ENCODE results near the gene FBP2.
"Not testable (repeated sequence)": the region's sequence is repeated elsewhere in the genome, so short reads cannot be mapped to it uniquely, and the experiment has no call there.

The FBP2 gene

GRCh38 chr9:94586316-94586715 lies 7.3 kb downstream of the FBP2 start:
- no peaks in the 10 kb centered on the region for H3K36me3 ChIP-seq (ENCODE audit: control insufficient read depth, insufficient read depth, low read length)
- H3K4me1 ChIP-seq (ENCODE audit: control insufficient read depth, insufficient read depth, low read length): no peaks in the 10 kb centered on the region
- H3K4me3 ChIP-seq (ENCODE audit: low read depth, low read length): no peak overlapping the region
- H3K27me3 ChIP-seq (ENCODE audit: control insufficient read depth, insufficient read depth, low read length): no peaks in the 10 kb centered on the region
- no peak overlapping the region for H3K27ac ChIP-seq (ENCODE audit: low read depth, low read length)
- H3K9me3 ChIP-seq (ENCODE audit: control insufficient read depth, insufficient read depth, low read depth, low read length): no peaks in the 10 kb centered on the region
- H3K9ac ChIP-seq (ENCODE audit: low read length): no peak overlapping the region

GRCh38 chr9:94584555-94584954 lies 9.1 kb downstream of the FBP2 start:
- H3K9me3 ChIP-seq (ENCODE audit: control insufficient read depth, insufficient read depth, low read depth, low read length): 0 out of 2 replicates have a peak, but pooled peaks cover 2% of the 10 kb centered on the region
- no peaks in the 10 kb centered on the region for H3K36me3 ChIP-seq (ENCODE audit: control insufficient read depth, insufficient read depth, low read length)
- no peak overlapping the region for H3K27ac ChIP-seq (ENCODE audit: low read depth, low read length)
- no peak overlapping the region for H3K4me3 ChIP-seq (ENCODE audit: low read depth, low read length)
- no peaks in the 10 kb centered on the region for H3K4me1 ChIP-seq (ENCODE audit: control insufficient read depth, insufficient read depth, low read length)
- no peak overlapping the region for H3K9ac ChIP-seq (ENCODE audit: low read length)
- H3K27me3 ChIP-seq (ENCODE audit: control insufficient read depth, insufficient read depth, low read length): no peaks in the 10 kb centered on the region

- Histone ChIP-seq H3K4me1 (ENCODE audit: control insufficient read depth, insufficient read depth, low read length) (no peaks in the 10 kb centered on the region), H3K36me3 (ENCODE audit: control insufficient read depth, insufficient read depth, low read length) (no peaks in the 10 kb centered on the region), H3K27me3 (ENCODE audit: control insufficient read depth, insufficient read depth, low read length) (no peaks in the 10 kb centered on the region), H3K4me3 (ENCODE audit: low read depth, low read length) (no peak overlapping the region), H3K9ac (ENCODE audit: low read length) (no peak overlapping the region), H3K9me3 (ENCODE audit: control insufficient read depth, insufficient read depth, low read depth, low read length) (0 out of 2 replicates have a peak, but pooled peaks cover 2% of the 10 kb centered on the region), H3K27ac (ENCODE audit: low read depth, low read length) (no peak overlapping the region)
These were observed 11.9 kb downstream of the FBP2 start for GRCh38 chr9:94581728-94582127.

DNA sequence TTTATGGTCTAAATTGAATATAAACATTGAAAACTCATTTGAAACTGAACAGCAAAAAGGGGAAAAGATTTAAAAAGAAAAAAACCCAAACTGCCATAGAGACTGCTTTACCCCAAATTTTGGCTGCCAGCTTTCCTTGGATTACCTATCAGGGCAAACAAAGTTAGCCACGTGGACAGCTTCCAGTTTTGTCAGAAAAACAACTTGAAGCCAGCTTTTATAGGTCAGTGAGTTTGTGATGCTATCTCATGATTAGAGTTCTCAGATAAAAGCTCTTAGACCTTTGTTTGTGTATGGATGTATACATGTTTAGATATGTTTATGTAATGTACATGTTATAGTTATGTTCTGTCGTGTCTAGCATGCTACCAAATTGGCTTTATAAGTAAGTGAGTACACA lies 16.1 kb downstream of the FBP2 start:
- no peaks in the 10 kb centered on the region for H3K36me3 ChIP-seq (ENCODE audit: control insufficient read depth, insufficient read depth, low read length)
- H3K27ac ChIP-seq (ENCODE audit: low read depth, low read length): no peak overlapping the region
- H3K9me3 ChIP-seq (ENCODE audit: control insufficient read depth, insufficient read depth, low read depth, low read length): 0 out of 2 replicates have a peak, but pooled peaks cover 2% of the 10 kb centered on the region
- H3K27me3 ChIP-seq (ENCODE audit: control insufficient read depth, insufficient read depth, low read length): no peaks in the 10 kb centered on the region; the same call in 1 of the 2 replicates
- no peak overlapping the region for H3K4me3 ChIP-seq (ENCODE audit: low read depth, low read length)
- no peaks in the 10 kb centered on the region for H3K4me1 ChIP-seq (ENCODE audit: control insufficient read depth, insufficient read depth, low read length)
- no peak overlapping the region for H3K9ac ChIP-seq (ENCODE audit: low read length)

DNA sequence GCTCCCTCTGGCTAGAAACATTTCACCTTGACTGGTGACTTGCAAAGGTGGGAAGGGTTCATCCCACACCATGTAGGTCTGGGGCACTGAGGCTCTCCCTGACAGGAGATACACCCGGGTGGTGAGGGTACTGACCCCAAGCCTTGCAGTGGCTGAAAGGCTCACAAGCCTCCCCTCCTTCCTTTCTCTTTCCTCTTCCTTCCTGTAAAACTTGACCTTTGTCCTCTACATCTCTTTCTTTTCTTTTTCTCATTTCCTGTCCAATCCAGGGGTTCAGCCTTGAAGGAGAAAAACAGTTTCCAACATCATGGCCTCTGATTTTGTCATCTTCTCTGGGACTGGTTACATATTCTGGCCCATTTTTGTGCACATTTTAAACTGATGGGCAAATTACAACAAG lies 16.6 kb downstream of the FBP2 start:
- H3K4me3 ChIP-seq (ENCODE audit: low read depth, low read length): no peak overlapping the region

GRCh38 chr9:94576131-94576530 lies 17.5 kb downstream of the FBP2 start:
- H3K9ac ChIP-seq (ENCODE audit: low read length): no peak overlapping the region
- no peaks in the 10 kb centered on the region; the same call in 1 of the 2 replicates for H3K27me3 ChIP-seq (ENCODE audit: control insufficient read depth, insufficient read depth, low read length)
- no peaks in the 10 kb centered on the region for H3K36me3 ChIP-seq (ENCODE audit: control insufficient read depth, insufficient read depth, low read length)
- no peaks in the 10 kb centered on the region for H3K4me1 ChIP-seq (ENCODE audit: control insufficient read depth, insufficient read depth, low read length)
- no peak overlapping the region for H3K4me3 ChIP-seq (ENCODE audit: low read depth, low read length)
- H3K9me3 ChIP-seq (ENCODE audit: control insufficient read depth, insufficient read depth, low read depth, low read length): 0 out of 2 replicates have a peak, but pooled peaks cover 2% of the 10 kb centered on the region
- H3K27ac ChIP-seq (ENCODE audit: low read depth, low read length): no peak overlapping the region

More for the DNA sequence above, 16.6 kb downstream of the FBP2 start:
- no peak overlapping the region for H3K9ac ChIP-seq (ENCODE audit: low read length)
- H3K4me1 ChIP-seq (ENCODE audit: control insufficient read depth, insufficient read depth, low read length): no peaks in the 10 kb centered on the region
- no peaks in the 10 kb centered on the region; the same call in 1 of the 2 replicates for H3K27me3 ChIP-seq (ENCODE audit: control insufficient read depth, insufficient read depth, low read length)
- H3K36me3 ChIP-seq (ENCODE audit: control insufficient read depth, insufficient read depth, low read length): no peaks in the 10 kb centered on the region
- H3K27ac ChIP-seq (ENCODE audit: low read depth, low read length): no peak overlapping the region
- H3K9me3 ChIP-seq (ENCODE audit: control insufficient read depth, insufficient read depth, low read depth, low read length): 0 out of 2 replicates have a peak, but pooled peaks cover 2% of the 10 kb centered on the region

GRCh38 chr9:94568972-94569712 lies 24.5 kb downstream of the FBP2 start:
- no peak overlapping the region for H3K9ac ChIP-seq (ENCODE audit: low read length)
- H3K36me3 ChIP-seq (ENCODE audit: control insufficient read depth, insufficient read depth, low read length): no peaks in the 10 kb centered on the region; the same call in 1 of the 2 replicates
- peaks cover 3% of the 10 kb centered on the region; the same call in 1 of the 2 replicates for H3K9me3 ChIP-seq (ENCODE audit: control insufficient read depth, insufficient read depth, low read depth, low read length)
- peaks cover 5% of the 10 kb centered on the region; the same call in 1 of the 2 replicates for H3K4me1 ChIP-seq (ENCODE audit: control insufficient read depth, insufficient read depth, low read length)
- no peaks in the 10 kb centered on the region; the same call in 1 of the 2 replicates for H3K27me3 ChIP-seq (ENCODE audit: control insufficient read depth, insufficient read depth, low read length)
- no peak overlapping the region for H3K4me3 ChIP-seq (ENCODE audit: low read depth, low read length)
- H3K27ac ChIP-seq (ENCODE audit: low read depth, low read length): no peak overlapping the region

GRCh38 chr9:94568250-94568889 lies 25.3 kb downstream of the FBP2 start:
- H3K36me3 ChIP-seq (ENCODE audit: control insufficient read depth, insufficient read depth, low read length): no peaks in the 10 kb centered on the region; the same call in 1 of the 2 replicates
- H3K27ac ChIP-seq (ENCODE audit: low read depth, low read length): no peak overlapping the region
- H3K4me3 ChIP-seq (ENCODE audit: low read depth, low read length): no peak overlapping the region
- no peaks in the 10 kb centered on the region; the same call in 1 of the 2 replicates for H3K27me3 ChIP-seq (ENCODE audit: control insufficient read depth, insufficient read depth, low read length)
- peaks cover 5% of the 10 kb centered on the region; the same call in 1 of the 2 replicates for H3K4me1 ChIP-seq (ENCODE audit: control insufficient read depth, insufficient read depth, low read length)
- H3K9me3 ChIP-seq (ENCODE audit: control insufficient read depth, insufficient read depth, low read depth, low read length): peaks cover 3% of the 10 kb centered on the region; the same call in 1 of the 2 replicates
- H3K9ac ChIP-seq (ENCODE audit: low read length): no peak overlapping the region

DNA sequence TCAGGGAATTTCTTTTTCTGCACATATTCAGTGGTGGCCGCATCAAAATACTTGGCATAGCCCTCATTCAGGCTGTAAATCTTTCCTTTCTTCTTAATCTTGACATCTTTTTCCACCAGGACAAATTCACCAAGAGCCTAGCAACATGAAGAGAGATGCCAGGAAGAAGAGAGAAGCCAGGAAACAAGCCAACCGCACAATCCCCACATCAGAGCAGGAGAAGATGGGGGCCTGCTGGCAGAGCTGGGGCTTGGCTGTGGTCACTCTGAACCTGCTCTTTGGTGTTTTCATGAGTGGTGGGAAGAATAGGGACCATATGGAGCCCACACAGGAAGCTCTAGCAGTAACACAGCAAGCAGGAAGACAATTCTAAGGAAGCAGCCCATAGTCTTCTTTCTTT lies 26.4 kb downstream of the FBP2 start:
- H3K36me3 ChIP-seq (ENCODE audit: control insufficient read depth, insufficient read depth, low read length): peaks cover 4% of the 10 kb centered on the region; the same call in 1 of the 2 replicates
- no peaks in the 10 kb centered on the region for H3K27me3 ChIP-seq (ENCODE audit: control insufficient read depth, insufficient read depth, low read length)
- H3K9ac ChIP-seq (ENCODE audit: low read length): no peak overlapping the region
- H3K4me3 ChIP-seq (ENCODE audit: low read depth, low read length): no peak overlapping the region
- H3K4me1 ChIP-seq (ENCODE audit: control insufficient read depth, insufficient read depth, low read length): peaks cover 5% of the 10 kb centered on the region; the same call in 1 of the 2 replicates
- H3K27ac ChIP-seq (ENCODE audit: low read depth, low read length): no peak overlapping the region
- peaks cover 3% of the 10 kb centered on the region; the same call in 1 of the 2 replicates for H3K9me3 ChIP-seq (ENCODE audit: control insufficient read depth, insufficient read depth, low read depth, low read length)

GRCh38 chr9:94566550-94566949 lies 27.1 kb downstream of the FBP2 start:
- Histone ChIP-seq H3K4me1 (ENCODE audit: control insufficient read depth, insufficient read depth, low read length) (peaks cover 5% of the 10 kb centered on the region; the same call in 1 of the 2 replicates), H3K9me3 (ENCODE audit: control insufficient read depth, insufficient read depth, low read depth, low read length) (peaks cover 3% of the 10 kb centered on the region; the same call in 1 of the 2 replicates), H3K27me3 (ENCODE audit: control insufficient read depth, insufficient read depth, low read length) (no peaks in the 10 kb centered on the region), H3K4me3 (ENCODE audit: low read depth, low read length) (no peak overlapping the region), H3K9ac (ENCODE audit: low read length) (no peak overlapping the region), H3K27ac (ENCODE audit: low read depth, low read length) (no peak overlapping the region), H3K36me3 (ENCODE audit: control insufficient read depth, insufficient read depth, low read length) (peaks cover 7% of the 10 kb centered on the region; the same call in 1 of the 2 replicates)

DNA sequence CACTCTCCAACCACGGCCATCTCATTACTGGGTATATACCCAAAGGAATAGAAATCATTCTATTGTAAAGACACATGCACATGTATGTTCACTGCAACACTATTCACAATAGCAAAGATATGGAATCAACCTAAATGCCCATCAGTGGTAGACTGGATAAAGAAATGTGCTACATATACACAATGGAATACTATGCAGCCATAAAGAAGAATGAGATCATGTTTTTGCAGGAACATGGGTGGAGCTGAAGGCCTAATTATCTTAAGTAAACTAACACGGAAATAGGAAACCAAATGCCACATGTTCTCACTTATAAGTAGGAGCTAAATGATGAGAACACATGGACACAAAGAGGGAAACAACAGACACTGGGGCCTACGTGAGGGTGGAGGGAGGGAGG lies 29.3 kb downstream of the FBP2 start:
- peaks cover 17% of the 10 kb centered on the region for H3K36me3 ChIP-seq (ENCODE audit: control insufficient read depth, insufficient read depth, low read length)
- H3K9ac ChIP-seq (ENCODE audit: low read length); H3K9me3 ChIP-seq (ENCODE audit: control insufficient read depth, insufficient read depth, low read depth, low read length); H3K4me1 ChIP-seq (ENCODE audit: control insufficient read depth, insufficient read depth, low read length); H3K27ac ChIP-seq (ENCODE audit: low read depth, low read length); H3K27me3 ChIP-seq (ENCODE audit: control insufficient read depth, insufficient read depth, low read length); H3K4me3 ChIP-seq (ENCODE audit: low read depth, low read length): not testable (repeated sequence)
